WTC11 (cell line): Measurements from ENCODE around the gene NAV2. TPM values are rescaled to one million over a fixed set of nuclear protein-coding genes. Genes with fewer than 3 reads are reported as not detected.
A peak's percentile ranks its signal among the peaks of the same experiment; 100 is the strongest.

Source experiments
- ATAC-seq: fragments of 200-7000 bp; cut with Tn5 transposase; 2 replicates; pipeline ENCODE4 v1.10.0; 2021; ENCODE audit warnings: mild to moderate bottlenecking, moderate library complexity
- CTCF ChIA-PET: fragments of 300-600 bp; sonication (Branson Sonifier 250); formaldehyde crosslinking; loops from one replicate; lab custom pipeline; 2021; ENCODE audit warnings: antibody characterized with exemption; lab: Charles Lee
- POLR2A ChIA-PET: fragments of 350-600 bp; sonication (Branson Sonifier 250); formaldehyde crosslinking; loops from one replicate; lab custom pipeline; 2021; ENCODE audit warnings: antibody characterized with exemption; lab: Charles Lee
- DNase-seq: peaks from one replicate; pipeline ENCODE4 v3.0.0; 2021; ENCODE audit warnings: low spot score
- H3K27ac Mint-ChIP-seq: 2 replicates; pipeline ENCODE4 v1.8.0; 2021; ENCODE audit warnings: mixed read lengths
- H3K27me3 Mint-ChIP-seq: 2 replicates; pipeline ENCODE4 v1.8.0; 2021; ENCODE audit warnings: low read depth, mild to moderate bottlenecking, moderate library complexity, mixed read lengths
- H3K36me3 Mint-ChIP-seq: 2 replicates; pipeline ENCODE4 v1.8.0; 2021; ENCODE audit warnings: mixed read lengths
- H3K4me1 Mint-ChIP-seq: 2 replicates; pipeline ENCODE4 v1.8.0; 2022; ENCODE audit warnings: mixed read lengths
- H3K4me3 Mint-ChIP-seq: 2 replicates; pipeline ENCODE4 v1.8.0; 2021; ENCODE audit warnings: mild to moderate bottlenecking, moderate library complexity, mixed read lengths
- H3K9me3 Mint-ChIP-seq: 2 replicates; pipeline ENCODE4 v1.8.0; 2021; ENCODE audit warnings: mixed read lengths
- ATF1 ChIP-seq: sonication (generic); formaldehyde crosslinking; IDR thresholded peaks from 2 replicates; pipeline ENCODE4 v1.8.1; 2023; ENCODE audit warnings: mild to moderate bottlenecking, moderate library complexity, missing genetic modification reagents
- FOXP1 ChIP-seq: sonication (generic); formaldehyde crosslinking; IDR thresholded peaks from 2 replicates; pipeline ENCODE4 v1.8.0; 2022; ENCODE audit warnings: missing genetic modification reagents, mild to moderate bottlenecking, moderate library complexity, borderline replicate concordance
- GTF2I ChIP-seq: fragments of 250-450 bp; sonication (Bioruptor Pico); conservative IDR thresholded peaks from 2 replicates; pipeline ENCODE4 v1.4.0; 2021; ENCODE audit warnings: mild to moderate bottlenecking
- JAZF1 ChIP-seq: fragments of 250-450 bp; sonication (Bioruptor Pico); IDR thresholded peaks from 2 replicates; pipeline ENCODE4 v1.9.0; 2021; ENCODE audit warnings: moderate library complexity, mild to moderate bottlenecking, inconsistent platforms
- KAT7 ChIP-seq: sonication (generic); formaldehyde crosslinking; IDR thresholded peaks from 2 replicates; pipeline ENCODE4 v1.8.1; 2023; ENCODE audit warnings: missing genetic modification reagents, mild to moderate bottlenecking, borderline replicate concordance
- NFYB ChIP-seq: sonication (generic); formaldehyde crosslinking; conservative IDR thresholded peaks from 2 replicates; pipeline ENCODE4 v1.8.0; 2022; ENCODE audit warnings: low read depth, missing genetic modification reagents
- SMAD3 ChIP-seq: sonication (generic); formaldehyde crosslinking; IDR thresholded peaks from 2 replicates; pipeline ENCODE4 v1.8.0; 2022; ENCODE audit warnings: missing genetic modification reagents, mild to moderate bottlenecking, borderline replicate concordance
- SOX15 ChIP-seq: fragments of 250-450 bp; sonication (Bioruptor Pico); IDR thresholded peaks from 2 replicates; pipeline ENCODE4 v1.9.0; 2021; ENCODE audit warnings: mild to moderate bottlenecking
- ZNF121 ChIP-seq: sonication (generic); formaldehyde crosslinking; IDR thresholded peaks from 2 replicates; pipeline ENCODE4 v1.8.0; 2023; ENCODE audit warnings: missing genetic modification reagents
- ZNF138 ChIP-seq: sonication (generic); formaldehyde crosslinking; conservative IDR thresholded peaks from 2 replicates; pipeline ENCODE4 v1.8.1; 2022; ENCODE audit warnings: mild to moderate bottlenecking, moderate library complexity, missing genetic modification reagents
- ZNF219 ChIP-seq: sonication (generic); formaldehyde crosslinking; IDR thresholded peaks from 2 replicates; pipeline ENCODE4 v1.8.0; 2023; ENCODE audit warnings: missing genetic modification reagents, mild to moderate bottlenecking, borderline replicate concordance
- ZNF416 ChIP-seq: fragments of 250-450 bp; sonication (Bioruptor Pico); IDR thresholded peaks from 2 replicates; pipeline ENCODE4 v1.9.0; 2021; ENCODE audit warnings: mild to moderate bottlenecking, inconsistent platforms
- total RNA-seq: library from RNA; stranded (reverse); gene quantifications from 3 replicates; pipeline ENCODE4 v1.2.3, GENCODE V29; 2021
- TF ChIP-seq, protein P1 (sequence below): fragments of 250-450 bp; sonication (Bioruptor Pico); IDR thresholded peaks from 2 replicates; pipeline ENCODE4 v1.8.0; 2021; ENCODE audit warnings: mild to moderate bottlenecking
- TF ChIP-seq, protein P2 (sequence below): sonication (generic); formaldehyde crosslinking; conservative IDR thresholded peaks from 2 replicates; pipeline ENCODE4 v1.8.1; 2022; ENCODE audit warnings: mild to moderate bottlenecking, missing genetic modification reagents
- TF ChIP-seq, protein P3 (sequence below): sonication (generic); formaldehyde crosslinking; IDR thresholded peaks from 2 replicates; pipeline ENCODE4 v1.8.1; 2022; ENCODE audit warnings: mild to moderate bottlenecking, missing genetic modification reagents, moderate library complexity, borderline replicate concordance

The NAV2 gene
- total RNA-seq, 1 experiment from 2014 or later, result 42.8 TPM

GRCh38 chr11:19821993-19822392, 109.4 kb downstream of the NAV2 start:
- TF ChIP-seq, protein P1, sequence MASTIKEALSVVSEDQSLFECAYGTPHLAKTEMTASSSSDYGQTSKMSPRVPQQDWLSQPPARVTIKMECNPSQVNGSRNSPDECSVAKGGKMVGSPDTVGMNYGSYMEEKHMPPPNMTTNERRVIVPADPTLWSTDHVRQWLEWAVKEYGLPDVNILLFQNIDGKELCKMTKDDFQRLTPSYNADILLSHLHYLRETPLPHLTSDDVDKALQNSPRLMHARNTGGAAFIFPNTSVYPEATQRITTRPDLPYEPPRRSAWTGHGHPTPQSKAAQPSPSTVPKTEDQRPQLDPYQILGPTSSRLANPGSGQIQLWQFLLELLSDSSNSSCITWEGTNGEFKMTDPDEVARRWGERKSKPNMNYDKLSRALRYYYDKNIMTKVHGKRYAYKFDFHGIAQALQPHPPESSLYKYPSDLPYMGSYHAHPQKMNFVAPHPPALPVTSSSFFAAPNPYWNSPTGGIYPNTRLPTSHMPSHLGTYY (CRISPR knock-in tag), result no peak
- TF ChIP-seq, protein P2, sequence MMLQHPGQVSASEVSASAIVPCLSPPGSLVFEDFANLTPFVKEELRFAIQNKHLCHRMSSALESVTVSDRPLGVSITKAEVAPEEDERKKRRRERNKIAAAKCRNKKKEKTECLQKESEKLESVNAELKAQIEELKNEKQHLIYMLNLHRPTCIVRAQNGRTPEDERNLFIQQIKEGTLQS, result no peak
- TF ChIP-seq SMAD3 (CRISPR knock-in tag), result no peak
- DNase-seq, result no peak
- peaks cover 67% of the 10 kb centered on the region for H3K4me1 Mint-ChIP-seq
- H3K27ac Mint-ChIP-seq, result peak overlapping the region; percentile 46; the same call in 1 of the 2 replicates
- no peak for ATAC-seq
- H3K4me3 Mint-ChIP-seq, result no peak overlapping the region
- ChIA-PET POLR2A (no interaction called here), CTCF (interaction anchor here (1.1 kb wide), 1 partner anchor 81 kb away, joined by 3 read pairs; no protein-coding TSS in a partner anchor)
- H3K27me3 Mint-ChIP-seq, result no peaks in the 10 kb centered on the region
- no peaks in the 10 kb centered on the region for H3K9me3 Mint-ChIP-seq
- H3K36me3 Mint-ChIP-seq, result peaks cover 15% of the 10 kb centered on the region

DNA sequence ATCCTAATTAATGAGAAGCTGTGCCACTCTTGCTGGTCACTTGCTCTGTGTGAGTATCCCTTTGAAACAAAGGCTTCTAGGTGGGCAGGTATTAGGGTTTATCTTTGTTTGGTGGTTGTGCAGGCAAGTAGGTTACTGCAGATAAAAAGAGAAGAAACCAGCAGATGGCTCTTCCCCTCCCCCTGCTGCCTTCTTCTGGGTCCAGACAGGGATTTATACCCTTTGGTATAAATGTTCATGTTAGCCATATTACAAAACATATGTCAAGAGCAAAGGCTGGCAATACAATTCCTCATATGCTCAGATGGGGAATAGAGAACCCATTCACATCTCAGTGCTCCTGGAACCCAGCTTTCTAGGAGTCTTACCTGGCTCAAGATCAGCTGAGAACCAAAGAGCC, 109.9 kb downstream of the NAV2 start:
- ATAC-seq, result no peak
- H3K27me3 Mint-ChIP-seq, result no peaks in the 10 kb centered on the region
- H3K9me3 Mint-ChIP-seq, result no peaks in the 10 kb centered on the region
- H3K27ac Mint-ChIP-seq, result peak overlapping the region; percentile 40; the same call in 1 of the 2 replicates
- ChIA-PET POLR2A (no interaction called here), CTCF (interaction anchor here (1.1 kb wide), 1 partner anchor 81 kb away, joined by 3 read pairs; no protein-coding TSS in a partner anchor)
- no peak for TF ChIP-seq SOX15 (CRISPR knock-in tag)
- TF ChIP-seq JAZF1 (CRISPR knock-in tag), result no peak
- TF ChIP-seq KAT7 (CRISPR knock-in tag), result no peak
- TF ChIP-seq NFYB (CRISPR knock-in tag), result no peak
- TF ChIP-seq, protein P3, sequence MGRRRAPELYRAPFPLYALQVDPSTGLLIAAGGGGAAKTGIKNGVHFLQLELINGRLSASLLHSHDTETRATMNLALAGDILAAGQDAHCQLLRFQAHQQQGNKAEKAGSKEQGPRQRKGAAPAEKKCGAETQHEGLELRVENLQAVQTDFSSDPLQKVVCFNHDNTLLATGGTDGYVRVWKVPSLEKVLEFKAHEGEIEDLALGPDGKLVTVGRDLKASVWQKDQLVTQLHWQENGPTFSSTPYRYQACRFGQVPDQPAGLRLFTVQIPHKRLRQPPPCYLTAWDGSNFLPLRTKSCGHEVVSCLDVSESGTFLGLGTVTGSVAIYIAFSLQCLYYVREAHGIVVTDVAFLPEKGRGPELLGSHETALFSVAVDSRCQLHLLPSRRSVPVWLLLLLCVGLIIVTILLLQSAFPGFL, result no peak
- H3K4me3 Mint-ChIP-seq, result no peak overlapping the region
- peaks cover 66% of the 10 kb centered on the region for H3K4me1 Mint-ChIP-seq
- peaks cover 15% of the 10 kb centered on the region for H3K36me3 Mint-ChIP-seq
- DNase-seq, result no peak

DNA sequence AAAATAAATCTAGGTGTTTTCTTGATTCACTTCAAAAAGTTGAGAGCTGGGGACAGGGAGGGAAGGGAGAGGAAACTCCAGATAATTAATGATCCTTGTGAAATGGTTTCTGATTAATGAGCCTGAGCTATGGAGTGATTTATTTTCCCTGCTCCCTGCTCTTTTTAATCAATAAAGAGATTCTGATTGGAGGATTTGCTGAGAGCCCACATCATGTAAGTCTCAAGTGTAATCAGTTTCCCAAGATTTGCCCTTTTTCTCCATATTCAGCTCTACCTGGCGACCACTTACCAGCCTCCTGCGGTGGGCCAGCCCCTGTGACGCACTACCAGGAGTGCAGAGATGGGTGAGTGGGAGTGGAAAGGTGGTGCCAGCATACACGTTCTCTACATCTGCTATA, 114.0 kb downstream of the NAV2 start:
- peaks cover 6% of the 10 kb centered on the region for H3K36me3 Mint-ChIP-seq
- peaks cover 70% of the 10 kb centered on the region for H3K4me1 Mint-ChIP-seq
- no peaks in the 10 kb centered on the region for H3K27me3 Mint-ChIP-seq
- no peaks in the 10 kb centered on the region for H3K9me3 Mint-ChIP-seq
- TF ChIP-seq ZNF219 (CRISPR knock-in tag), result no peak
- CTCF ChIA-PET, result interaction anchor here (0.6 to 3.6 kb wide), 5 partner anchors 9 to 1608 kb away, joined by 3 to 24 read pairs (median 8); no protein-coding TSS in a partner anchor
- no peak for ATAC-seq
- peak overlapping the region; percentile 80 for H3K27ac Mint-ChIP-seq
- POLR2A ChIA-PET, result interaction anchor here (1.1 kb wide), 1 partner anchor 9 kb away, joined by 4 read pairs; no protein-coding TSS in a partner anchor
- no peak overlapping the region for H3K4me3 Mint-ChIP-seq
- no peak for DNase-seq

DNA sequence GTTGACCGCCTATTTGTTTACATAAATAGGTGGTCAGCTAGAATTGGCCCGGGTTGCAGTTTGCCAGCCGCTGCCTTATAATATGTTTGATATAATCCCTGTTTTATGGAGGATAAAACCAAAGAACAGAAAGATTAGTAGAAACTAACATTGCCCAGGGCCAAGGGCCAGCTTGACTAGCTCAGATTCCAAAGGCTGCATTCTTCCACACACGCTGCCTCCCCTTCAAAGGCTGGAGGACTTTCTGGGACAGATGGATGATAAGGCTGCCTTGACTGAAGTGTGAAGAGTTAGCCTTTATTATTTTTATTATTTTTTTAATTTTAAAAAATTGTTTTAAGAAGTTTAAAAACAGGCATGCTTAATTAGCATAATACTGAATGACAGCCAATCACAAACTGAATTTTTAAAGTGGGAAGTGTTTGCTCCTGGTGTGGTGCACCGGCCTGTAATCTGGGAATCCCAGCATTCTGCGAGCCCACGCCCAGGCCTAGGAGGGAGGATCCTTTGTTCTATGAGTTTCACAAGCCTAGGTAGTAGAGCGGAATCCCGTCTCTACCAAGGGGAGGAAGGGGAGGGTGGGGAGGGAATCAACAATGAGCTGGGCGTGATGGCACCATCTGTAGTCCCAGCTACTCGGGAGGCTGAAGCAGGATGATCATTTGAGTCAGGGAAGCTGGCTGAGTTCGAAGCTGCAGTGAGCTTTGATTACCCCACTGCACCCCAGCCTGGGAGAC, 114.9 kb downstream of the NAV2 start:
- Mint-ChIP-seq H3K9me3 (no peaks in the 10 kb centered on the region), H3K27ac (peak overlapping the region; percentile 96), H3K36me3 (peaks cover 4% of the 10 kb centered on the region), H3K4me1 (peaks cover 70% of the 10 kb centered on the region), H3K27me3 (no peaks in the 10 kb centered on the region), H3K4me3 (no peak overlapping the region)
- ChIA-PET POLR2A (interaction anchor here (1.1 to 1.9 kb wide), 3 partner anchors 9 to 12 kb away, joined by 4 to 5 read pairs (median 4); no protein-coding TSS in a partner anchor), CTCF (interaction anchor here (1.1 to 3.6 kb wide), 7 partner anchors 10 to 300 kb away, joined by 3 to 24 read pairs (median 6); no protein-coding TSS in a partner anchor)
- peak; percentile 84 for ATAC-seq
- TF ChIP-seq ZNF416 (CRISPR knock-in tag) (no peak), ATF1 (CRISPR knock-in tag) (no peak), GTF2I (CRISPR knock-in tag) (no peak), FOXP1 (no peak), ZNF138 (CRISPR knock-in tag) (no peak), ZNF121 (CRISPR knock-in tag) (peak; percentile 51; the same call in 1 of the 2 replicates)
- peak; percentile 43 for DNase-seq
